Dermis microvascular lymphatic vessel endothelial cell (primary cell): Measurements from ENCODE around the gene SLC13A2. TPM values are rescaled to one million over a fixed set of nuclear protein-coding genes. Genes with fewer than 3 reads are reported as not detected.
"Not testable (repeated sequence)": the region's sequence is repeated elsewhere in the genome, so short reads cannot be mapped to it uniquely, and the experiment has no call there.

Experiments
- DNase-seq, 2 donors: peaks; one replicate each; pipeline versions ENCODE4 v3.0.0 to v3.0.0-alpha.2; 2010; ENCODE audit warnings: low read depth in 2 of 2
- total RNA-seq: library from RNA; depleted of rRNA; stranded (reverse); fragments of >200 nt; gene quantifications from 2 replicates; pipeline ENCODE4 v1.2.1, GENCODE V29; 2014

The SLC13A2 gene
- total RNA-seq, 1 donor from 2014 or later: not detected

- DNase-seq: no peak
Measured at GRCh38 chr17:28513476-28513875, 40.0 kb downstream of the SLC13A2 start.

GRCh38 chr17:28514561-28515002 is 41.1 kb downstream of the SLC13A2 start:
- no peak for DNase-seq

- no peak for DNase-seq
Measured at GRCh38 chr17:28515518-28515917, 42.1 kb downstream of the SLC13A2 start.

- no peak for DNase-seq
Measured at GRCh38 chr17:28518132-28518531, 44.7 kb downstream of the SLC13A2 start.

GRCh38 chr17:28518578-28518977 is 45.1 kb downstream of the SLC13A2 start:
- DNase-seq: no peak

GRCh38 chr17:28519236-28519635 is 45.8 kb downstream of the SLC13A2 start:
- no peak for DNase-seq

GRCh38 chr17:28520687-28521086 is 47.2 kb downstream of the SLC13A2 start:
- no peak for DNase-seq

- no peak for DNase-seq
Measured at GRCh38 chr17:28521311-28522085, 48.1 kb downstream of the SLC13A2 start.

GRCh38 chr17:28522281-28522680 is 48.8 kb downstream of the SLC13A2 start:
- not testable (repeated sequence) for DNase-seq

- no peak for DNase-seq
Measured at GRCh38 chr17:28523186-28523585, 49.7 kb downstream of the SLC13A2 start.

- DNase-seq: no peak
Measured at GRCh38 chr17:28523876-28524275, 50.4 kb downstream of the SLC13A2 start.

GRCh38 chr17:28524476-28525424 is 51.3 kb downstream of the SLC13A2 start:
- DNase-seq: no peak

- no peak for DNase-seq
Measured at GRCh38 chr17:28526381-28526780, 52.9 kb downstream of the SLC13A2 start.

- no peak for DNase-seq
Measured at GRCh38 chr17:28527181-28527681, 53.8 kb downstream of the SLC13A2 start.

GRCh38 chr17:28527859-28528258 is 54.4 kb downstream of the SLC13A2 start:
- no peak for DNase-seq

- DNase-seq: no peak
Measured at GRCh38 chr17:28528327-28529012, 55.0 kb downstream of the SLC13A2 start.

GRCh38 chr17:28529013-28529400 is 55.6 kb downstream of the SLC13A2 start:
- no peak for DNase-seq

GRCh38 chr17:28530250-28530649 is 56.8 kb downstream of the SLC13A2 start:
- DNase-seq: no peak

GRCh38 chr17:28530926-28531325 is 57.5 kb downstream of the SLC13A2 start:
- DNase-seq: no peak

GRCh38 chr17:28532050-28532960 is 58.9 kb downstream of the SLC13A2 start:
- DNase-seq: no peak
